Uterus (tissue), 4 donors: ENCODE data around the gene EFHB. TPM values are rescaled to one million over a fixed set of nuclear protein-coding genes. Genes with fewer than 3 reads are reported as not detected.

Experiments
- DNase-seq, 2 donors: peaks; one replicate each; pipeline ENCODE4 v3.0.0-alpha.2; 2019 to 2020
- H3K27ac ChIP-seq, 2 donors: fragments of 200-600 bp; sonication (generic); 1 replicate in 1 of 2; 2 replicates in 1 of 2; pipeline ENCODE4 v1.5.1; 2016 to 2018
- H3K27me3 ChIP-seq, 2 donors: fragments of 200-600 bp; sonication (generic); one replicate each; pipeline ENCODE4 v1.5.1; 2018 to 2019; ENCODE audit warnings: control low read depth in 1 of 2
- H3K36me3 ChIP-seq, 2 donors: fragments of 200-600 bp; sonication (generic); one replicate each; pipeline ENCODE4 v1.5.1; 2019; ENCODE audit warnings: control low read depth in 1 of 2
- H3K4me1 ChIP-seq, 2 donors: fragments of 200-600 bp; sonication (generic); one replicate each; pipeline ENCODE4 v1.5.1; 2018 to 2019; ENCODE audit warnings: control low read depth in 1 of 2
- H3K4me3 ChIP-seq, 2 donors: fragments of 200-600 bp; sonication (generic); 1 replicate in 1 of 2; 2 replicates in 1 of 2; pipeline ENCODE4 v1.5.1; 2018 to 2019; ENCODE audit warnings: mild to moderate bottlenecking in 1 of 2
- H3K9me3 ChIP-seq, 2 donors: fragments of 200-600 bp; sonication (generic); one replicate each; pipeline ENCODE4 v1.5.1; 2019; ENCODE audit warnings: control low read depth in 1 of 2
- POLR2A ChIP-seq, 2 donors: fragments of 450-650 bp; IDR thresholded peaks; one replicate each; pipeline ENCODE4 v1.6.1; 2016; ENCODE audit warnings: antibody characterized with exemption in 2 of 2, mild to moderate bottlenecking in 1 of 2, moderate library complexity in 1 of 2
- intact Hi-C: fragments of 100-400 bp; cut with DNase I; formaldehyde crosslinking; loops from one replicate; pipeline ENCODE4 v1.15.1; 2023; ENCODE audit warnings: low total_unique reads
- total RNA-seq, 4 donors: library from RNA; depleted of rRNA in 3 of 4; stranded (reverse); fragments of >200 nt in 3 of 4; gene quantifications; one replicate each; pipeline versions ENCODE4 v1.1.0 to v1.2.4, GENCODE V29; 2014 to 2023
- TF ChIP-seq, protein P1 (sequence below), 4 experiments: fragments of 200-600 bp in 2 of 4; fragments of 450-650 bp in 2 of 4; sonication (generic) in 2 of 4; IDR thresholded peaks; one replicate each; pipeline ENCODE4 v1.5.1; 2016 to 2019; ENCODE audit warnings: antibody characterized with exemption in 4 of 4, mild to moderate bottlenecking in 2 of 4, moderate library complexity in 1 of 4
- donor health status: DM: yes; HTN: yes; CAD: no.

The EFHB gene
- total RNA-seq, 4 donors from 2014 or later = under 0.01 to 5.7 (median 1.2) TPM; not detected in 1

DNA sequence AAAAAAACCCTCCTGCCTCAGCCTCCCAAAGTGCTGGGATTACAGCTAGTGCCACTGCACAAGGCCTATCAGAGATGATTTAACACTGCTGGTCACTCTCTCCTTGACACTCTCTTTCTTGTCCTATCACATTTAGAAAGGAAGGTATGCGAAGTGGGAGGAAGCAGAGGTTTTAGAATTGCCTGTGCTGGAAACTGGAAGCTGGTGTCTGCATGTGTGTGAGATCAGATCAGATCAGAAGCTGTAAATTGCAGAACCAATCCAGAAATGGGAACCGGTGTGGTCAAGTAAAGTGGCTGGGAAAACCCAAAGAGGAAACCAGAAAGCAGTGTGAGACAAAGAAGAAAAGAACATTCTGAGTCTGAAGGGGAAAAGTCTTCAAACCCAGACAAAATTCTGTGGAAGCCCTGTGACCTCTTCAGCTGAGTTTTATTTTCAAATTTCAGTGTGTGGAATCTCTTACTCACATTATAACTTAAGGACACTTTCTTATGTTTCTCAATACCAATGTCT, 2.8 kb downstream of the EFHB start:
- no peak for DNase-seq
- Histone ChIP-seq H3K4me3 (no peak overlapping the region), H3K9me3 (no peaks in the 10 kb centered on the region), H3K4me1 (no peaks in the 10 kb centered on the region), H3K27me3 (no peaks in the 10 kb centered on the region), H3K36me3 (no peaks in the 10 kb centered on the region), H3K27ac (no peak overlapping the region)
- TF ChIP-seq, protein P1, sequence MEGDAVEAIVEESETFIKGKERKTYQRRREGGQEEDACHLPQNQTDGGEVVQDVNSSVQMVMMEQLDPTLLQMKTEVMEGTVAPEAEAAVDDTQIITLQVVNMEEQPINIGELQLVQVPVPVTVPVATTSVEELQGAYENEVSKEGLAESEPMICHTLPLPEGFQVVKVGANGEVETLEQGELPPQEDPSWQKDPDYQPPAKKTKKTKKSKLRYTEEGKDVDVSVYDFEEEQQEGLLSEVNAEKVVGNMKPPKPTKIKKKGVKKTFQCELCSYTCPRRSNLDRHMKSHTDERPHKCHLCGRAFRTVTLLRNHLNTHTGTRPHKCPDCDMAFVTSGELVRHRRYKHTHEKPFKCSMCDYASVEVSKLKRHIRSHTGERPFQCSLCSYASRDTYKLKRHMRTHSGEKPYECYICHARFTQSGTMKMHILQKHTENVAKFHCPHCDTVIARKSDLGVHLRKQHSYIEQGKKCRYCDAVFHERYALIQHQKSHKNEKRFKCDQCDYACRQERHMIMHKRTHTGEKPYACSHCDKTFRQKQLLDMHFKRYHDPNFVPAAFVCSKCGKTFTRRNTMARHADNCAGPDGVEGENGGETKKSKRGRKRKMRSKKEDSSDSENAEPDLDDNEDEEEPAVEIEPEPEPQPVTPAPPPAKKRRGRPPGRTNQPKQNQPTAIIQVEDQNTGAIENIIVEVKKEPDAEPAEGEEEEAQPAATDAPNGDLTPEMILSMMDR (IDR thresholded peaks at IDR 0.05) = no peak
- no peak for TF ChIP-seq POLR2A (IDR thresholded peaks at IDR 0.05)
- intact Hi-C loops = no loop called here

DNA sequence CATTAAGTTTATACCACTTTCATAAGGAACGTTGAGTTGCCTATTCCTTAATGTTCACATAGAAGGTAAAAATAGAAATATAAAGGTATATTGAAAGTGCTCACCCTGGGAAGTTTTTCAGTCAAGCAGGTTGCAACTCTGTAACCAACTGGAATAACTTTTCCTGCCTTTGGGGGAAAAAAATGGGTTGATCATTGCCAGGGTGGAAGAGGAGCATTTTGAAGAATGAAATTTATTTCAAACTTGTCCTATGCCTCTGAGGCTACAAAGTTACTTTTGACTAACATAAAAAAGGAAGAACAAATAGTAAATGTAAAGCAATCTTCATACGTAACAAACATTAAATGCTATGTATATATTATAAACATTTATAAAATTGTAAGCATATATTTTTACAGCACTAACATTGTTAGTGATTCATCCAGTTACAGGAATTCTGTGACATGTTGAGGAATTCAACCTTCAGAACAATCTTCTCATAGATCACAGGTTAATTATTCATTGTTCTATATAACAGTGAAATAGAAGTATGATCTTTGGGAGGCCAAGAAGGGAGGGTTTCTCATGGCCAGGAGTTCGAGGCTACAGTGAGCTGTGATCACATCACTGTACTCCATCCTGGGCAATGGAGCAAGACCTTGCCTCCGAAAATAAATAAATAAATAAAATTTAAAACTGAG, 13.5 kb downstream of the EFHB start:
- intact Hi-C loops = no loop called here
- DNase-seq = no peak
- H3K9me3 ChIP-seq = no peaks in the 10 kb centered on the region
- H3K4me1 ChIP-seq = no peaks in the 10 kb centered on the region
- no peaks in the 10 kb centered on the region for H3K27me3 ChIP-seq
- no peak overlapping the region for H3K27ac ChIP-seq
- no peak overlapping the region for H3K4me3 ChIP-seq
- no peaks in the 10 kb centered on the region for H3K36me3 ChIP-seq
- TF ChIP-seq, protein P1 (IDR thresholded peaks at IDR 0.05) = no peak
- no peak for TF ChIP-seq POLR2A (IDR thresholded peaks at IDR 0.05)

DNA sequence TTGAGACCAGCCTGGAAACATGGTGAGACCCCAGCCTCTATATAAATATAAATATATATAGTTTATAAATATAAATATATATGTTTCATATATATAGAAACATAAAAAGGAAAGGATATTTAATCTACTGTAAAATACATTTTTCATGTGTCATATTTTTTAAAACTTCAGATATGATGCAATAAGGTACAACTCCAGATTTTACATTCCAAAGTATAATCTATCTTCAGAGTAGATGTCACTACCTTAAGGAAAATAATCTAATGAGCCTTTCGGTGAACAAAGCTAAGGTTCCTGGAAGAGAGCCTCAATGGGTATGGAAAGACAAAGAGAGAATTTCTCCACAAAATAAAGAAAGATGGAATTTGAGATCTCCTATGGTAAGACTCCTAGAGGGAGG, 16.9 kb downstream of the EFHB start:
- intact Hi-C loops = no loop called here
- H3K9me3 ChIP-seq = no peaks in the 10 kb centered on the region
- H3K27me3 ChIP-seq = no peaks in the 10 kb centered on the region
- H3K4me3 ChIP-seq = no peak overlapping the region
- no peak for DNase-seq
- H3K27ac ChIP-seq = no peak overlapping the region
- no peak for TF ChIP-seq POLR2A (IDR thresholded peaks at IDR 0.05)
- TF ChIP-seq, protein P1 (IDR thresholded peaks at IDR 0.05) = no peak
- H3K4me1 ChIP-seq = no peaks in the 10 kb centered on the region
- H3K36me3 ChIP-seq = no peaks in the 10 kb centered on the region

DNA sequence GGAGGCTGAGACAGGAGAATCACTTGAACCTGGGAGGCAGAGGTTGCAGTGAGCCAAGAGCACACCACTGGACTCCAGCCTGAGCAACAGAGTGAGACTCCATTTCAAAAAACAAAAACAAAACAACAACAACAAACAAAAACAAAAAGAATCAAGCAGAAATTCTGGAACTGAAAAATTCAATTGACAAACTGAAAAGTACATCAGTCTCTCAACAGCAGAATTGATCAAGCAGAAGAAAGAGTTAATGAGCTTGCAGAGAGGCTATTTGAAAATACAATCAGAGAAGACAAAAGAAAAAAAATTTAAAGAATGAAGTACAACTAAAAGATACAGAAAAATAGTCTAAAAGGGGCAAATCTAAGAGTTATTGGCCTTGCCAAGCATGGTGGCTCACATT, 22.6 kb downstream of the EFHB start:
- DNase-seq = no peak
- no peaks in the 10 kb centered on the region for H3K4me1 ChIP-seq
- H3K4me3 ChIP-seq = no peak overlapping the region
- H3K27me3 ChIP-seq = no peaks in the 10 kb centered on the region
- no peak overlapping the region for H3K27ac ChIP-seq
- no peak for TF ChIP-seq POLR2A (IDR thresholded peaks at IDR 0.05)
- TF ChIP-seq, protein P1 (IDR thresholded peaks at IDR 0.05) = no peak
- H3K36me3 ChIP-seq = no peaks in the 10 kb centered on the region
- no peaks in the 10 kb centered on the region for H3K9me3 ChIP-seq
- intact Hi-C loops = no loop called here

DNA sequence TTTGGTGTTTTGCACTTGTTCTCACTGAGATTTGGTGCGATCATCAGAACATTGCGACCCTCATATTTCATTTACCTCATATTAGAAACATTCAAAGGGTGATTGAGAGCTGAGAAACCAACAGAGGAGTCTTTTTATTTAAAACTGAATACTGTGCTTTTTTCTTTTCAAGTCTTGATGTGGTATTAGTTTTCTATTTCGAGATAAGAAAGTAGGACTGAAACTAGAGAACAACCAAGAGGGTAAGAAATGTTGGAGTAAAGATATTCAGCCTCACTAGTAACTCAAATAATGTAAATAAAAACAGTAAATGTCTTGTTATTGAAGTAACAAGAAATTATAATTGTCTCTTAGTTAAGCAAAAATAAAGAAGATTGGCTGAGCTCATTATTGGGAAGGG, 26.5 kb downstream of the EFHB start:
- no peaks in the 10 kb centered on the region for H3K36me3 ChIP-seq
- intact Hi-C loops = no loop called here
- H3K9me3 ChIP-seq = no peaks in the 10 kb centered on the region
- H3K4me3 ChIP-seq = no peak overlapping the region
- H3K4me1 ChIP-seq = no peaks in the 10 kb centered on the region
- no peak for DNase-seq
- TF ChIP-seq, protein P1 (IDR thresholded peaks at IDR 0.05) = no peak
- TF ChIP-seq POLR2A (IDR thresholded peaks at IDR 0.05) = no peak
- H3K27ac ChIP-seq = no peak overlapping the region
- no peaks in the 10 kb centered on the region for H3K27me3 ChIP-seq
